ENCODE measurements around the gene PRM2. TPM values are rescaled to one million over a fixed set of nuclear protein-coding genes. Genes with fewer than 3 reads are reported as not detected.

Gene PRM2
- total and polyA plus RNA-seq, 2 experiments from 2014 or later, result not detected

DNA sequence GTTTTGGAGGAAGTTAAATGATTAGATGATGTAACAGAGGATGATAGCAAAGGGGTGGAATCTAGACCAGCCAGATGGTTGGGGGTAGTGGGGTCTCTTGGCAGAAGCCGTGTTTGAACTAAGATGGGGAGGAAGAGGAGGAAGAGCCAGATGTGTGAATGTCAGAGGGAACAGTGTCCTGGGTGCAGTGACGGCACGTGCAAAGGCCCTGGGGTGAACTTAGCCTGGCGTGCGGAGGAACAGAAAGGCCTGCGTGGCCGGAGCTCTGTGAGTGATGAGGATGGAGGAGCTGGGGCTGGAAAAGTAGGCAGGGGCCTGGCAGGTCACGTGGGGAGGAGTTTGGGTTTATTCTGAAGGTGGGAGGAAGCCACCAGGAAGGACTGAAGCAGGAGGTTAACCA lies 42.5 kb upstream of the PRM2 start:
- no peaks in the 10 kb centered on the region for H3K9me2 ChIP-seq (ENCODE audit: insufficient read depth)
- Mint-ChIP-seq H3K27ac (no peak overlapping the region), H3K4me3 (no peak overlapping the region), H3K27me3 (ENCODE audit: insufficient read depth, low read depth, poor library complexity) (peaks cover 20% of the 10 kb centered on the region), H3K36me3 (ENCODE audit: low read depth) (peaks cover 16% of the 10 kb centered on the region), H3K9me3 (no peaks in the 10 kb centered on the region), H3K4me1 (peaks cover 34% of the 10 kb centered on the region)
- H3K79me2 ChIP-seq (replicated peaks; ENCODE audit: insufficient read depth), result peaks cover 8% of the 10 kb centered on the region; the same call in 1 of the 2 replicates
- peaks cover 43% of the 10 kb centered on the region for H3K4me1 ChIP-seq (ENCODE audit: insufficient read depth)
- H2AFZ ChIP-seq, result no peak overlapping the region
- no peaks in the 10 kb centered on the region for H3K36me3 ChIP-seq (ENCODE audit: insufficient read depth)
- no peaks in the 10 kb centered on the region for H4K20me1 ChIP-seq (replicated peaks; ENCODE audit: insufficient read depth)
- no peak overlapping the region for H3K4me3 ChIP-seq
- H3K27ac ChIP-seq (ENCODE audit: low read depth), result 0 out of 2 replicates have a peak overlapping the region, but pooled peaks have one; percentile 55
- H3F3A ChIP-seq (replicated peaks; ENCODE audit: low read depth), result peaks cover 43% of the 10 kb centered on the region
- TF ChIP-seq NANOG (IDR thresholded peaks at IDR 0.05; ENCODE audit: borderline replicate concordance) (no peak), ZNF114 (CRISPR knock-in tag; IDR thresholded peaks at IDR 0.05) (no peak), CREB1 (CRISPR knock-in tag; IDR thresholded peaks at IDR 0.05; ENCODE audit: low read depth) (no peak), STAT1 (IDR thresholded peaks at IDR 0.05; ENCODE audit: unreplicated experiment) (no peak), EZH2phosphoT487 (IDR thresholded peaks at IDR 0.05; ENCODE audit: unreplicated experiment) (no peak), JUNB (IDR thresholded peaks at IDR 0.05; ENCODE audit: unreplicated experiment) (no peak), POLR2AphosphoS5 (IDR thresholded peaks at IDR 0.05; ENCODE audit: low read depth) (no peak), EZH2 (IDR thresholded peaks at IDR 0.05; ENCODE audit: low read depth, unreplicated experiment) (no peak), ZNF331 (CRISPR knock-in tag; IDR thresholded peaks at IDR 0.05; ENCODE audit: low read depth) (no peak)
- TF ChIP-seq, protein P1, sequence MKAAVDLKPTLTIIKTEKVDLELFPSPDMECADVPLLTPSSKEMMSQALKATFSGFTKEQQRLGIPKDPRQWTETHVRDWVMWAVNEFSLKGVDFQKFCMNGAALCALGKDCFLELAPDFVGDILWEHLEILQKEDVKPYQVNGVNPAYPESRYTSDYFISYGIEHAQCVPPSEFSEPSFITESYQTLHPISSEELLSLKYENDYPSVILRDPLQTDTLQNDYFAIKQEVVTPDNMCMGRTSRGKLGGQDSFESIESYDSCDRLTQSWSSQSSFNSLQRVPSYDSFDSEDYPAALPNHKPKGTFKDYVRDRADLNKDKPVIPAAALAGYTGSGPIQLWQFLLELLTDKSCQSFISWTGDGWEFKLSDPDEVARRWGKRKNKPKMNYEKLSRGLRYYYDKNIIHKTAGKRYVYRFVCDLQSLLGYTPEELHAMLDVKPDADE (IDR thresholded peaks at IDR 0.05), result no peak
- TF ChIP-seq, protein P2, sequence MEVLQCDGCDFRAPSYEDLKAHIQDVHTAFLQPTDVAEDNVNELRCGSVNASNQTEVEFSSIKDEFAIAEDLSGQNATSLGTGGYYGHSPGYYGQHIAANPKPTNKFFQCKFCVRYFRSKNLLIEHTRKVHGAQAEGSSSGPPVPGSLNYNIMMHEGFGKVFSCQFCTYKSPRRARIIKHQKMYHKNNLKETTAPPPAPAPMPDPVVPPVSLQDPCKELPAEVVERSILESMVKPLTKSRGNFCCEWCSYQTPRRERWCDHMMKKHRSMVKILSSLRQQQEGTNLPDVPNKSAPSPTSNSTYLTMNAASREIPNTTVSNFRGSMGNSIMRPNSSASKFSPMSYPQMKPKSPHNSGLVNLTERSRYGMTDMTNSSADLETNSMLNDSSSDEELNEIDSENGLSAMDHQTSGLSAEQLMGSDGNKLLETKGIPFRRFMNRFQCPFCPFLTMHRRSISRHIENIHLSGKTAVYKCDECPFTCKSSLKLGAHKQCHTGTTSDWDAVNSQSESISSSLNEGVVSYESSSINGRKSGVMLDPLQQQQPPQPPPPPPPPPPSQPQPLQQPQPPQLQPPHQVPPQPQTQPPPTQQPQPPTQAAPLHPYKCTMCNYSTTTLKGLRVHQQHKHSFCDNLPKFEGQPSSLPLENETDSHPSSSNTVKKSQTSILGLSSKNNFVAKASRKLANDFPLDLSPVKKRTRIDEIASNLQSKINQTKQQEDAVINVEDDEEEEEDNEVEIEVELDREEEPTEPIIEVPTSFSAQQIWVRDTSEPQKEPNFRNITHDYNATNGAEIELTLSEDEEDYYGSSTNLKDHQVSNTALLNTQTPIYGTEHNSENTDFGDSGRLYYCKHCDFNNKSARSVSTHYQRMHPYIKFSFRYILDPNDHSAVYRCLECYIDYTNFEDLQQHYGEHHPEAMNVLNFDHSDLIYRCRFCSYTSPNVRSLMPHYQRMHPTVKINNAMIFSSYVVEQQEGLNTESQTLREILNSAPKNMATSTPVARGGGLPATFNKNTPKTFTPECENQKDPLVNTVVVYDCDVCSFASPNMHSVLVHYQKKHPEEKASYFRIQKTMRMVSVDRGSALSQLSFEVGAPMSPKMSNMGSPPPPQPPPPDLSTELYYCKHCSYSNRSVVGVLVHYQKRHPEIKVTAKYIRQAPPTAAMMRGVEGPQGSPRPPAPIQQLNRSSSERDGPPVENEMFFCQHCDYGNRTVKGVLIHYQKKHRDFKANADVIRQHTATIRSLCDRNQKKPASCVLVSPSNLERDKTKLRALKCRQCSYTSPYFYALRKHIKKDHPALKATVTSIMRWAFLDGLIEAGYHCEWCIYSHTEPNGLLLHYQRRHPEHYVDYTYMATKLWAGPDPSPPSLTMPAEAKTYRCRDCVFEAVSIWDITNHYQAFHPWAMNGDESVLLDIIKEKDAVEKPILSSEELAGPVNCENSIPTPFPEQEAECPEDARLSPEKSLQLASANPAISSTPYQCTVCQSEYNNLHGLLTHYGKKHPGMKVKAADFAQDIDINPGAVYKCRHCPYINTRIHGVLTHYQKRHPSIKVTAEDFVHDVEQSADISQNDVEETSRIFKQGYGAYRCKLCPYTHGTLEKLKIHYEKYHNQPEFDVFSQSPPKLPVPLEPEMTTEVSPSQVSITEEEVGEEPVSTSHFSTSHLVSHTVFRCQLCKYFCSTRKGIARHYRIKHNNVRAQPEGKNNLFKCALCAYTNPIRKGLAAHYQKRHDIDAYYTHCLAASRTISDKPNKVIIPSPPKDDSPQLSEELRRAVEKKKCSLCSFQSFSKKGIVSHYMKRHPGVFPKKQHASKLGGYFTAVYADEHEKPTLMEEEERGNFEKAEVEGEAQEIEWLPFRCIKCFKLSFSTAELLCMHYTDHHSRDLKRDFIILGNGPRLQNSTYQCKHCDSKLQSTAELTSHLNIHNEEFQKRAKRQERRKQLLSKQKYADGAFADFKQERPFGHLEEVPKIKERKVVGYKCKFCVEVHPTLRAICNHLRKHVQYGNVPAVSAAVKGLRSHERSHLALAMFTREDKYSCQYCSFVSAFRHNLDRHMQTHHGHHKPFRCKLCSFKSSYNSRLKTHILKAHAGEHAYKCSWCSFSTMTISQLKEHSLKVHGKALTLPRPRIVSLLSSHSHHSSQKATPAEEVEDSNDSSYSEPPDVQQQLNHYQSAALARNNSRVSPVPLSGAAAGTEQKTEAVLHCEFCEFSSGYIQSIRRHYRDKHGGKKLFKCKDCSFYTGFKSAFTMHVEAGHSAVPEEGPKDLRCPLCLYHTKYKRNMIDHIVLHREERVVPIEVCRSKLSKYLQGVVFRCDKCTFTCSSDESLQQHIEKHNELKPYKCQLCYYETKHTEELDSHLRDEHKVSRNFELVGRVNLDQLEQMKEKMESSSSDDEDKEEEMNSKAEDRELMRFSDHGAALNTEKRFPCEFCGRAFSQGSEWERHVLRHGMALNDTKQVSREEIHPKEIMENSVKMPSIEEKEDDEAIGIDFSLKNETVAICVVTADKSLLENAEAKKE (CRISPR knock-in tag; IDR thresholded peaks at IDR 0.05), result no peak
- TF ChIP-seq, protein P3, sequence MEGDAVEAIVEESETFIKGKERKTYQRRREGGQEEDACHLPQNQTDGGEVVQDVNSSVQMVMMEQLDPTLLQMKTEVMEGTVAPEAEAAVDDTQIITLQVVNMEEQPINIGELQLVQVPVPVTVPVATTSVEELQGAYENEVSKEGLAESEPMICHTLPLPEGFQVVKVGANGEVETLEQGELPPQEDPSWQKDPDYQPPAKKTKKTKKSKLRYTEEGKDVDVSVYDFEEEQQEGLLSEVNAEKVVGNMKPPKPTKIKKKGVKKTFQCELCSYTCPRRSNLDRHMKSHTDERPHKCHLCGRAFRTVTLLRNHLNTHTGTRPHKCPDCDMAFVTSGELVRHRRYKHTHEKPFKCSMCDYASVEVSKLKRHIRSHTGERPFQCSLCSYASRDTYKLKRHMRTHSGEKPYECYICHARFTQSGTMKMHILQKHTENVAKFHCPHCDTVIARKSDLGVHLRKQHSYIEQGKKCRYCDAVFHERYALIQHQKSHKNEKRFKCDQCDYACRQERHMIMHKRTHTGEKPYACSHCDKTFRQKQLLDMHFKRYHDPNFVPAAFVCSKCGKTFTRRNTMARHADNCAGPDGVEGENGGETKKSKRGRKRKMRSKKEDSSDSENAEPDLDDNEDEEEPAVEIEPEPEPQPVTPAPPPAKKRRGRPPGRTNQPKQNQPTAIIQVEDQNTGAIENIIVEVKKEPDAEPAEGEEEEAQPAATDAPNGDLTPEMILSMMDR (conservative IDR thresholded peaks at IDR 0.05; ENCODE audit: low read depth in 2 of 2), result no peak
- TF ChIP-seq, protein P4, sequence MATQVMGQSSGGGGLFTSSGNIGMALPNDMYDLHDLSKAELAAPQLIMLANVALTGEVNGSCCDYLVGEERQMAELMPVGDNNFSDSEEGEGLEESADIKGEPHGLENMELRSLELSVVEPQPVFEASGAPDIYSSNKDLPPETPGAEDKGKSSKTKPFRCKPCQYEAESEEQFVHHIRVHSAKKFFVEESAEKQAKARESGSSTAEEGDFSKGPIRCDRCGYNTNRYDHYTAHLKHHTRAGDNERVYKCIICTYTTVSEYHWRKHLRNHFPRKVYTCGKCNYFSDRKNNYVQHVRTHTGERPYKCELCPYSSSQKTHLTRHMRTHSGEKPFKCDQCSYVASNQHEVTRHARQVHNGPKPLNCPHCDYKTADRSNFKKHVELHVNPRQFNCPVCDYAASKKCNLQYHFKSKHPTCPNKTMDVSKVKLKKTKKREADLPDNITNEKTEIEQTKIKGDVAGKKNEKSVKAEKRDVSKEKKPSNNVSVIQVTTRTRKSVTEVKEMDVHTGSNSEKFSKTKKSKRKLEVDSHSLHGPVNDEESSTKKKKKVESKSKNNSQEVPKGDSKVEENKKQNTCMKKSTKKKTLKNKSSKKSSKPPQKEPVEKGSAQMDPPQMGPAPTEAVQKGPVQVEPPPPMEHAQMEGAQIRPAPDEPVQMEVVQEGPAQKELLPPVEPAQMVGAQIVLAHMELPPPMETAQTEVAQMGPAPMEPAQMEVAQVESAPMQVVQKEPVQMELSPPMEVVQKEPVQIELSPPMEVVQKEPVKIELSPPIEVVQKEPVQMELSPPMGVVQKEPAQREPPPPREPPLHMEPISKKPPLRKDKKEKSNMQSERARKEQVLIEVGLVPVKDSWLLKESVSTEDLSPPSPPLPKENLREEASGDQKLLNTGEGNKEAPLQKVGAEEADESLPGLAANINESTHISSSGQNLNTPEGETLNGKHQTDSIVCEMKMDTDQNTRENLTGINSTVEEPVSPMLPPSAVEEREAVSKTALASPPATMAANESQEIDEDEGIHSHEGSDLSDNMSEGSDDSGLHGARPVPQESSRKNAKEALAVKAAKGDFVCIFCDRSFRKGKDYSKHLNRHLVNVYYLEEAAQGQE (IDR thresholded peaks at IDR 0.05; ENCODE audit: unreplicated experiment), result no peak
- ATAC-seq, result no peak
- H3K4me2 ChIP-seq, result no peak overlapping the region
- no peaks in the 10 kb centered on the region for H3K27me3 ChIP-seq (ENCODE audit: insufficient read depth)
- no peak for DNase-seq (ENCODE audit: low spot score)
